ENCODE data around the gene SIK3. TPM values are rescaled to one million over a fixed set of nuclear protein-coding genes. Genes with fewer than 3 reads are reported as not detected.
A peak's percentile ranks its signal among the peaks of the same experiment; 100 is the strongest.

The SIK3 gene
- total RNA-seq, 4 donors from 2014 or later: 58.8 to 85.8 (median 59.8) TPM

- peak overlapping the region in 2 of 4 donors; percentile 9 to 26 for H3K27ac ChIP-seq
These were observed 142.7 kb downstream of the SIK3 start for GRCh38 chr11:116955548-116955947.

GRCh38 chr11:116953530-116954285 is 144.5 kb downstream of the SIK3 start:
- DNase-seq: no peak
- H3K4me3 ChIP-seq: no peak overlapping the region
- peaks cover 0 to 23% (median 0%) of the 10 kb centered on the region in 3 donors for H3K36me3 ChIP-seq
- no peak for TF ChIP-seq CTCF (IDR thresholded peaks at IDR 0.05)
- TF ChIP-seq POLR2A (IDR thresholded peaks at IDR 0.05): no peak
- no peaks in the 10 kb centered on the region for H3K4me1 ChIP-seq
- H3K27ac ChIP-seq: no peak overlapping the region
- H3K9me3 ChIP-seq: no peaks in the 10 kb centered on the region
- no peaks in the 10 kb centered on the region for H3K27me3 ChIP-seq

More at GRCh38 chr11:116955548-116955947, 142.7 kb downstream of the SIK3 start:
- no peaks in the 10 kb centered on the region for H3K4me1 ChIP-seq
- no peaks in the 10 kb centered on the region for H3K9me3 ChIP-seq
- H3K36me3 ChIP-seq: peaks cover 0 to 12% (median 0%) of the 10 kb centered on the region in 3 donors
- H3K27me3 ChIP-seq: no peaks in the 10 kb centered on the region
- H3K4me3 ChIP-seq: no peak overlapping the region
- DNase-seq: no peak
- no peak for TF ChIP-seq CTCF (IDR thresholded peaks at IDR 0.05)
- TF ChIP-seq POLR2A (IDR thresholded peaks at IDR 0.05): no peak

GRCh38 chr11:116951762-116952161 is 146.5 kb downstream of the SIK3 start:
- no peak for TF ChIP-seq CTCF (IDR thresholded peaks at IDR 0.05)
- no peak for TF ChIP-seq POLR2A (IDR thresholded peaks at IDR 0.05)
- Histone ChIP-seq H3K4me1 (no peaks in the 10 kb centered on the region), H3K27ac (no peak overlapping the region), H3K9me3 (no peaks in the 10 kb centered on the region), H3K27me3 (no peaks in the 10 kb centered on the region), H3K36me3 (peaks cover 0 to 23% (median 0%) of the 10 kb centered on the region in 3 donors), H3K4me3 (no peak overlapping the region)
- no peak for DNase-seq

GRCh38 chr11:116950210-116950609 is 148.0 kb downstream of the SIK3 start:
- Histone ChIP-seq H3K4me1 (no peaks in the 10 kb centered on the region), H3K4me3 (no peak overlapping the region), H3K27me3 (no peaks in the 10 kb centered on the region), H3K9me3 (no peaks in the 10 kb centered on the region), H3K36me3 (peaks cover 0 to 23% (median 0%) of the 10 kb centered on the region in 3 donors), H3K27ac (no peak overlapping the region)
- TF ChIP-seq CTCF (IDR thresholded peaks at IDR 0.05): no peak
- no peak for TF ChIP-seq POLR2A (IDR thresholded peaks at IDR 0.05)
- DNase-seq: no peak

GRCh38 chr11:116948391-116948790 is 149.8 kb downstream of the SIK3 start:
- Histone ChIP-seq H3K9me3 (no peaks in the 10 kb centered on the region), H3K4me3 (no peak overlapping the region), H3K27ac (no peak overlapping the region), H3K27me3 (no peaks in the 10 kb centered on the region), H3K4me1 (no peaks in the 10 kb centered on the region), H3K36me3 (peaks cover 0 to 16% (median 0%) of the 10 kb centered on the region in 3 donors)
- TF ChIP-seq CTCF (IDR thresholded peaks at IDR 0.05) (no peak), POLR2A (IDR thresholded peaks at IDR 0.05) (no peak)
- peak in 1 of 3 donors; percentile 67 for DNase-seq
